Caco-2 (cell line): ENCODE results near the gene ATP6V1E1. TPM values are rescaled to one million over a fixed set of nuclear protein-coding genes. Genes with fewer than 3 reads are reported as not detected.

Source experiments
- BruUV-seq: library from RNA; stranded (reverse); fragments of 400-500 nt; replicated peaks from 2 replicates; lab custom pipeline; 2021; lab: Mats Ljungman, UMichigan
- CTCF ChIA-PET: fragments of 300-600 bp; sonication (Branson Sonifier 250); formaldehyde crosslinking; loops from one replicate; lab custom pipeline; 2022; ENCODE audit warnings: antibody characterized with exemption; lab: Charles Lee
- POLR2A ChIA-PET: fragments of 300-600 bp; sonication (Branson Sonifier 250); formaldehyde crosslinking; loops from one replicate; lab custom pipeline; 2022; ENCODE audit warnings: antibody characterized with exemption; lab: Charles Lee
- DNase-seq, 2 experiments: peaks; one replicate each; pipeline versions ENCODE4 v3.0.0 to v3.0.0-alpha.2; 2020 to 2022
- H3K27me3 ChIP-seq: replicated peaks from 2 replicates; pipeline ENCODE4 v1.6.0; 2011; ENCODE audit warnings: low read length; ENCODE audit not compliant: control insufficient read depth, insufficient read depth
- H3K36me3 ChIP-seq: 2 replicates; pipeline ENCODE4 v1.5.1; 2011; ENCODE audit warnings: low read length; ENCODE audit not compliant: control insufficient read depth, insufficient read depth
- H3K4me1 ChIP-seq: fragments of 250-450 bp; sonication (Bioruptor Pico); 2 replicates; pipeline ENCODE4 v1.5.1; 2020; ENCODE audit warnings: mild to moderate bottlenecking
- H3K4me3 ChIP-seq: 2 replicates; pipeline ENCODE4 v1.5.1; 2011; ENCODE audit warnings: low read depth, mild to moderate bottlenecking, control low read depth, low read length
- H3K9me3 ChIP-seq: fragments of 250-450 bp; sonication (Bioruptor Pico); 2 replicates; pipeline ENCODE4 v1.5.1; 2020; ENCODE audit warnings: mild to moderate bottlenecking, moderate library complexity
- H3K27ac Mint-ChIP-seq: one replicate; pipeline ENCODE4 v1.8.0; 2022; ENCODE audit warnings: mixed read lengths; ENCODE audit not compliant: unreplicated experiment
- H3K27me3 Mint-ChIP-seq: one replicate; pipeline ENCODE4 v1.8.0; 2022; ENCODE audit warnings: mixed read lengths; ENCODE audit not compliant: insufficient read depth, unreplicated experiment
- H3K36me3 Mint-ChIP-seq: one replicate; pipeline ENCODE4 v1.8.0; 2022; ENCODE audit warnings: mild to moderate bottlenecking, mixed read lengths; ENCODE audit not compliant: insufficient read depth, unreplicated experiment
- H3K4me1 Mint-ChIP-seq: one replicate; pipeline ENCODE4 v1.8.0; 2022; ENCODE audit warnings: low read depth, mixed read lengths; ENCODE audit not compliant: unreplicated experiment
- H3K4me3 Mint-ChIP-seq: one replicate; pipeline ENCODE4 v1.8.0; 2022; ENCODE audit warnings: mild to moderate bottlenecking, moderate library complexity, mixed read lengths; ENCODE audit not compliant: unreplicated experiment
- H3K9me3 Mint-ChIP-seq: one replicate; pipeline ENCODE4 v1.8.0; 2022; ENCODE audit warnings: mixed read lengths; ENCODE audit not compliant: unreplicated experiment
- CTCF ChIP-seq, 2 experiments: fragments of 200-600 bp in 1 of 2; IDR thresholded peaks; 1 replicate in 1 of 2; 2 replicates in 1 of 2; pipeline versions ENCODE4 v1.5.1 to v1.8.0; 2011 to 2022; ENCODE audit warnings: antibody characterized with exemption in 1 of 2, control low read depth in 1 of 2, inconsistent platforms in 1 of 2, low read depth in 1 of 2, low read length in 1 of 2, mild to moderate bottlenecking in 1 of 2, moderate library complexity in 1 of 2; ENCODE audit not compliant: insufficient read depth in 1 of 2, severe bottlenecking in 1 of 2, unreplicated experiment in 1 of 2
- intact Hi-C: fragments of 100-400 bp; cut with micrococcal nuclease; formaldehyde crosslinking; loops from one replicate; pipeline ENCODE4 v1.10.0; 2022; ENCODE audit not compliant: unreplicated experiment
- total RNA-seq: library from RNA; stranded (reverse); gene quantifications from 2 replicates; pipeline ENCODE4 v1.2.3, GENCODE V29; 2022

ATP6V1E1 gene
- total RNA-seq, 1 experiment from 2014 or later, result 147 TPM

GRCh38 chr22:17639247-17639741 lies 10.7 kb upstream of the ATP6V1E1 start:
- Mint-ChIP-seq H3K36me3 (peaks cover 38% of the 10 kb centered on the region), H3K9me3 (no peaks in the 10 kb centered on the region), H3K4me3 (peak overlapping the region; percentile 94), H3K4me1 (peaks cover 8% of the 10 kb centered on the region), H3K27ac (peak overlapping the region; percentile 95), H3K27me3 (no peaks in the 10 kb centered on the region)
- Histone ChIP-seq H3K36me3 (no peaks in the 10 kb centered on the region), H3K4me1 (peaks cover 12% of the 10 kb centered on the region), H3K4me3 (peak overlapping the region; percentile 67), H3K27me3 (no peaks in the 10 kb centered on the region), H3K9me3 (no peaks in the 10 kb centered on the region)
- ChIA-PET CTCF (no interaction called here), POLR2A (interaction anchor here (0.6 to 1.6 kb wide), 6 partner anchors 10 to 422 kb away, joined by 3 to 6 read pairs (median 4); no protein-coding TSS in a partner anchor)
- TF ChIP-seq CTCF (IDR thresholded peaks at IDR 0.05; ENCODE audit: insufficient read depth in 1 of 2, low read depth in 1 of 2, low read length in 1 of 2, severe bottlenecking in 1 of 2, unreplicated experiment in 1 of 2), result no peak
- TSS peak; percentile 88 for BruUV-seq
- intact Hi-C loops, result no loop called here
- DNase-seq, result peak in 1 of 2 experiments; percentile 56

GRCh38 chr22:17638432-17639246 lies 10.1 kb upstream of the ATP6V1E1 start, which contains the start of gene BCL2L13:
TSS of gene BCL2L13 (plus strand) at chr22:17638757. CDS start at chr22:17655712, 16,955 bp downstream.
- peak within 1 kb of the TSS; percentile 94 for H3K4me3 Mint-ChIP-seq
- TSS peak; percentile 62 for BruUV-seq
- peak; percentile 94 to 95 for DNase-seq
- ChIA-PET POLR2A (interaction anchor here (0.6 to 1.6 kb wide), 6 partner anchors 10 to 422 kb away, joined by 3 to 6 read pairs (median 4); no protein-coding TSS in a partner anchor), CTCF (interaction anchor here (1.0 kb wide), 1 partner anchor 20 kb away, joined by 3 read pairs; no protein-coding TSS in a partner anchor)
- Histone ChIP-seq H3K36me3 (no peaks in the 10 kb centered on the region), H3K4me3 (peak within 1 kb of the TSS; percentile 67), H3K4me1 (peaks cover 18% of the 10 kb centered on the region), H3K9me3 (no peaks in the 10 kb centered on the region), H3K27me3 (no peaks in the 10 kb centered on the region)
- peaks cover 38% of the 10 kb centered on the region for H3K36me3 Mint-ChIP-seq
- TF ChIP-seq CTCF (IDR thresholded peaks at IDR 0.05; ENCODE audit: insufficient read depth in 1 of 2, low read depth in 1 of 2, low read length in 1 of 2, severe bottlenecking in 1 of 2, unreplicated experiment in 1 of 2), result no peak
- H3K4me1 Mint-ChIP-seq, result peaks cover 14% of the 10 kb centered on the region
- H3K9me3 Mint-ChIP-seq, result no peaks in the 10 kb centered on the region
- H3K27me3 Mint-ChIP-seq, result no peaks in the 10 kb centered on the region
- intact Hi-C loops, result no loop called here
- H3K27ac Mint-ChIP-seq, result peak within 1 kb of the TSS; percentile 95

GRCh38 chr22:17638182-17638431 lies 9.6 kb upstream of the ATP6V1E1 start:
- no peaks in the 10 kb centered on the region for H3K27me3 ChIP-seq
- no peak for DNase-seq
- H3K36me3 ChIP-seq, result no peaks in the 10 kb centered on the region
- peak in 1 of 2 experiments; percentile 26 for TF ChIP-seq CTCF (IDR thresholded peaks at IDR 0.05; ENCODE audit: insufficient read depth in 1 of 2, low read depth in 1 of 2, low read length in 1 of 2, severe bottlenecking in 1 of 2, unreplicated experiment in 1 of 2)
- no TSS peak for BruUV-seq
- peaks cover 18% of the 10 kb centered on the region for H3K4me1 Mint-ChIP-seq
- H3K27me3 Mint-ChIP-seq, result no peaks in the 10 kb centered on the region
- ChIA-PET CTCF (interaction anchor here (1.0 kb wide), 1 partner anchor 20 kb away, joined by 3 read pairs; no protein-coding TSS in a partner anchor), POLR2A (no interaction called here)
- peaks cover 20% of the 10 kb centered on the region for H3K4me1 ChIP-seq
- intact Hi-C loops, result no loop called here
- H3K36me3 Mint-ChIP-seq, result peaks cover 41% of the 10 kb centered on the region
- H3K9me3 Mint-ChIP-seq, result no peaks in the 10 kb centered on the region
- peak overlapping the region; percentile 95 for H3K27ac Mint-ChIP-seq
- H3K9me3 ChIP-seq, result no peaks in the 10 kb centered on the region
- H3K4me3 ChIP-seq, result peak overlapping the region; percentile 67
- peak overlapping the region; percentile 94 for H3K4me3 Mint-ChIP-seq
